ENCODE results near the gene GNB3.
"Not testable (repeated sequence)": the region's sequence is repeated elsewhere in the genome, so short reads cannot be mapped to it uniquely, and the experiment has no call there.

The GNB3 gene

DNA sequence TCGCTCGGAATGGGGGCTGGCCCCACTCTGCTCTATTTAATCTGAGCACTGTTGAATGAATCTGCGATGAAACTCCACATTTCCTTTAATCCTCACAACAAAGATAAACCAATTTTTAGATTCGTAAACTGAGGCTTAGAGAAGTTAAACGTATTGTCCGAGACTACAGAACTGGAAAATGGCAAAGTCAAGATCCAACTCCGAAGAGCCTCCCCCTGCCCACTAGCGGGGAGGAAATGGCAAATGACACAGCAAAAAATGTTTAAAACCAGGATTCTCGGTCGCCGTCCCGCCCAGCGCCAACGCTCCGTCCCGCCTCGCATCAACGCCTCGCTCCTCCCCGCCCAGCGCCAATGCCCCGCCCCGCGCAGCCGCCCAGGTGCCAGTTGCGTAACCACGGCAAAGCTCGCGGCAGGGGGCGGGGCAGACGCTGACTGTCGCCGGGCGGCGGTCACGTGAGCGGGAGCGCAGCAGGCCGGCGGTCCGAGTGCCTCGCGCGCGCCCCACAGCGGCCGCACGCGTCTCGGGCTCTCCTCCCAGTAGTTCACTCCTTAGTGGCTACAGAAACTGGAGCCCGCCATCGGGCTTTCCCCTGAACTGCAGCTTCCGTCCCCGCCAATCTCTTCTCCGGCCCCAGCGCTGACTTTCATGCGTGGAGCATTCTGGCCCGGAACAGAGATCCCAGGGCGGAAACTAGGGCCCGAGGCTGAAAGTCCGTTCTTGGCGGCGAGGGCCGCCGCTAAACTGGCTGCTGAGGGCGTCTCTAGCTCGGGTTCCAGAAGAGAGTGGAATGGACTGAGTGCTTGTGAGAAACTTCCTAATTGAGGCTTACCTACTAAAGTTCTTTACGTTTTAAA is 50.3 kb downstream of the GNB3 start:
- peaks cover 9% of the 10 kb centered on the region; the same call in 1 of the 2 replicates for H3F3A ChIP-seq (ENCODE audit: insufficient read depth, low read length)
- H3K4me1 ChIP-seq (ENCODE audit: low read length), result peaks cover 11% of the 10 kb centered on the region
- H3K9me3 ChIP-seq (replicated peaks; ENCODE audit: insufficient read depth, low read length), result no peaks in the 10 kb centered on the region
- H3K9me2 ChIP-seq (replicated peaks; ENCODE audit: insufficient read depth, low read length), result no peaks in the 10 kb centered on the region
- peak; percentile 99 for DNase-seq
- peak overlapping the region; percentile 64 for H3K9ac ChIP-seq (ENCODE audit: low read length)
- no peaks in the 10 kb centered on the region for H4K20me1 ChIP-seq (ENCODE audit: insufficient read depth, low read length)
- H3K27ac ChIP-seq (ENCODE audit: low read length), result peak overlapping the region; percentile 77
- H2AFZ ChIP-seq (ENCODE audit: low read length), result peak overlapping the region; percentile 71
- H3K36me3 ChIP-seq (replicated peaks; ENCODE audit: insufficient read depth, low read length), result no peaks in the 10 kb centered on the region
- no peaks in the 10 kb centered on the region for H3K27me3 ChIP-seq (replicated peaks; ENCODE audit: insufficient read depth, low read length)
- H3K4me2 ChIP-seq (ENCODE audit: low read depth, low read length), result peak overlapping the region; percentile 86
- H3K79me2 ChIP-seq (ENCODE audit: low read length), result no peaks in the 10 kb centered on the region
- peak overlapping the region; percentile 46 for H3K4me3 ChIP-seq (ENCODE audit: low read length)
- TF ChIP-seq CTCF (IDR thresholded peaks at IDR 0.05; ENCODE audit: low read length), result peak; percentile 87
- no peak for TF ChIP-seq EZH2phosphoT487 (IDR thresholded peaks at IDR 0.05; ENCODE audit: low read length)

- TF ChIP-seq EZH2phosphoT487 (IDR thresholded peaks at IDR 0.05; ENCODE audit: low read length), result no peak
- no peak for TF ChIP-seq CTCF (IDR thresholded peaks at IDR 0.05; ENCODE audit: low read length)
- TF ChIP-seq EZH2 (optimal IDR thresholded peaks at IDR 0.05; ENCODE audit: low read depth, low read length), result no peak
- H3K27ac ChIP-seq (ENCODE audit: low read length), result peak overlapping the region; percentile 77
- peaks cover 11% of the 10 kb centered on the region for H3K4me1 ChIP-seq (ENCODE audit: low read length)
- peak overlapping the region; percentile 42 for H2AFZ ChIP-seq (ENCODE audit: low read length)
- peaks cover 9% of the 10 kb centered on the region; the same call in 1 of the 2 replicates for H3F3A ChIP-seq (ENCODE audit: insufficient read depth, low read length)
- DNase-seq, result no peak
- H4K20me1 ChIP-seq (ENCODE audit: insufficient read depth, low read length), result no peaks in the 10 kb centered on the region
- H3K4me2 ChIP-seq (ENCODE audit: low read depth, low read length), result peak overlapping the region; percentile 63
- H3K9ac ChIP-seq (ENCODE audit: low read length), result peak overlapping the region; percentile 64
- H3K9me3 ChIP-seq (replicated peaks; ENCODE audit: insufficient read depth, low read length), result no peaks in the 10 kb centered on the region
- no peaks in the 10 kb centered on the region for H3K27me3 ChIP-seq (replicated peaks; ENCODE audit: insufficient read depth, low read length)
- no peaks in the 10 kb centered on the region for H3K9me2 ChIP-seq (replicated peaks; ENCODE audit: insufficient read depth, low read length)
- H3K79me2 ChIP-seq (ENCODE audit: low read length), result no peaks in the 10 kb centered on the region
- no peaks in the 10 kb centered on the region for H3K36me3 ChIP-seq (replicated peaks; ENCODE audit: insufficient read depth, low read length)
- H3K4me3 ChIP-seq (ENCODE audit: low read length), result peak overlapping the region; percentile 46
Measured at GRCh38 chr12:6891646-6892001, 50.9 kb downstream of the GNB3 start.

DNA sequence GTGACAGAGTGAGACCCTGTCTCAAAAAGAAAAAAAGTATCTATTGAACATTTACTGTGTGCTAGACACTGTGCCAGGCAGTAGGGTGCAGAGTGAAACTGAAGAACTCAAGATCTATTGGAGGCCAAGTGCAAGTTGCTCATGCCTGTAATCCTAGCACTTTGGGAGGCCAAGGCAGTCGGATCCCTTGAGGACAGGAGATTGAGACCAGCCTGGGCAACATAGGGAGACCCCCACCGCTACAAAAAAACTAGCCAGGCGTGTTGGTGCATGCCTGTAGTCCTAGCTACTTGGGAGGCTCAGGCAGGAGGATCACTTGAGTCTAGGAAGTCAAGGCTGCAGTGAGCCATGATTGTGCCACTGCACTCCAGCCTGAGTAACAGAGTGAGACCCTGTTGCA is 52.0 kb downstream of the GNB3 start:
- H3K4me3 ChIP-seq (ENCODE audit: low read length); DNase-seq; H3K9me3 ChIP-seq (replicated peaks; ENCODE audit: insufficient read depth, low read length); H2AFZ ChIP-seq (ENCODE audit: low read length); H3K27me3 ChIP-seq (replicated peaks; ENCODE audit: insufficient read depth, low read length); H3K9me2 ChIP-seq (replicated peaks; ENCODE audit: insufficient read depth, low read length); H3K27ac ChIP-seq (ENCODE audit: low read length); H3K36me3 ChIP-seq (replicated peaks; ENCODE audit: insufficient read depth, low read length); H3K79me2 ChIP-seq (ENCODE audit: low read length); H3K4me2 ChIP-seq (ENCODE audit: low read depth, low read length); H3K9ac ChIP-seq (ENCODE audit: low read length); H4K20me1 ChIP-seq (ENCODE audit: insufficient read depth, low read length); H3F3A ChIP-seq (ENCODE audit: insufficient read depth, low read length): not testable (repeated sequence)
- H3K4me1 ChIP-seq (ENCODE audit: low read length), result peaks cover 11% of the 10 kb centered on the region

DNA sequence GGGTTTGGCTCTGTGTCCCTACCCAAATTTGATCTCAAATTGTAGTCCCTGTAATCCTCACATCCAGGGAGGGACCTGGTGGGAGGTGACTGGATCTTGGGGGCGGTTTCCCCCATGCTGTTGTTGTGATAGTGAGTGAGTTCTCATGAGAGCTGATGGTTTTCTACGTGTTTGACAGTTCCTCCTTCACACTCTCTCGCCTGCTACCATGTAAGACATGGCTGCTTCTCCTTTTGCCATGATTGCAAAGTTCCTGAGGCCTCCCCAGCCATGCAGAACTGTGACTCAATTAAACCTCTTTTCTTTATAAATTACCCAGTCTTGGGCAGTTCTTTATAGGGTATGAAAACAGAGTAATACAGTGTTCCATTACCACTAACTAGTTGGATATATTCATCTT is 53.6 kb downstream of the GNB3 start:
- no peaks in the 10 kb centered on the region for H3K79me2 ChIP-seq (ENCODE audit: low read length)
- TF ChIP-seq EZH2 (optimal IDR thresholded peaks at IDR 0.05; ENCODE audit: low read depth, low read length) (no peak), CTCF (IDR thresholded peaks at IDR 0.05; ENCODE audit: low read length) (no peak)
- no peaks in the 10 kb centered on the region for H3K9me2 ChIP-seq (replicated peaks; ENCODE audit: insufficient read depth, low read length)
- no peak overlapping the region for H3K4me2 ChIP-seq (ENCODE audit: low read depth, low read length)
- no peak overlapping the region for H3K4me3 ChIP-seq (ENCODE audit: low read length)
- H3K27me3 ChIP-seq (replicated peaks; ENCODE audit: insufficient read depth, low read length), result no peaks in the 10 kb centered on the region
- no peak overlapping the region for H3K27ac ChIP-seq (ENCODE audit: low read length)
- H3F3A ChIP-seq (ENCODE audit: insufficient read depth, low read length), result peaks cover 9% of the 10 kb centered on the region; the same call in 1 of the 2 replicates
- peaks cover 11% of the 10 kb centered on the region for H3K4me1 ChIP-seq (ENCODE audit: low read length)
- no peaks in the 10 kb centered on the region for H3K36me3 ChIP-seq (replicated peaks; ENCODE audit: insufficient read depth, low read length)
- H3K9me3 ChIP-seq (replicated peaks; ENCODE audit: insufficient read depth, low read length), result no peaks in the 10 kb centered on the region
- H2AFZ ChIP-seq (ENCODE audit: low read length), result no peak overlapping the region
- H3K9ac ChIP-seq (ENCODE audit: low read length), result no peak overlapping the region
- no peak for DNase-seq
- H4K20me1 ChIP-seq (ENCODE audit: insufficient read depth, low read length), result no peaks in the 10 kb centered on the region
